ENCODE data around the gene RXRG. TPM values are rescaled to one million over a fixed set of nuclear protein-coding genes. Genes with fewer than 3 reads are reported as not detected.

Gene RXRG
- total RNA-seq, 1 experiment from 2014 or later: not detected

- Histone ChIP-seq H3K9me3 (ENCODE audit: control insufficient read depth, low read depth, low read length) (no peaks in the 10 kb centered on the region), H2BK120ac (ENCODE audit: low read depth, low read length, poor library complexity, severe bottlenecking) (no peak overlapping the region), H3K27ac (ENCODE audit: insufficient read length, low read depth, low read length) (no peak overlapping the region), H3K4ac (ENCODE audit: low read depth, low read length) (no peak overlapping the region), H3T11ph (ENCODE audit: low read length) (no peak overlapping the region), H4K8ac (replicated peaks; ENCODE audit: insufficient read length, low read depth, low read length) (no peak overlapping the region), H2AFZ (ENCODE audit: low read length) (no peak overlapping the region), H3K18ac (ENCODE audit: insufficient read length, low read depth, low read length) (no peak overlapping the region), H3K79me1 (ENCODE audit: insufficient read depth, low read depth, low read length, poor library complexity, severe bottlenecking) (no peaks in the 10 kb centered on the region), H2BK5ac (ENCODE audit: insufficient read length, low read length) (no peak overlapping the region), H4K91ac (ENCODE audit: insufficient read length, low read depth, low read length) (no peak overlapping the region), H3K56ac (ENCODE audit: insufficient read length, low read depth, low read length) (no peak overlapping the region), H2AK5ac (ENCODE audit: insufficient read length, low read length) (no peak overlapping the region), H3K14ac (ENCODE audit: insufficient read depth, low read length) (no peak overlapping the region), H3K9ac (ENCODE audit: extremely low read depth, insufficient read length, low read length) (no peak overlapping the region), H3K27me3 (ENCODE audit: insufficient read depth, low read length) (no peaks in the 10 kb centered on the region), H4K5ac (ENCODE audit: insufficient read length, low read depth, low read length) (no peak overlapping the region), H3K23ac (ENCODE audit: insufficient read length, low read depth, low read length) (no peak overlapping the region), H3K4me2 (ENCODE audit: insufficient read depth, insufficient read length, low read length) (no peak overlapping the region), H4K20me1 (ENCODE audit: control insufficient read depth, insufficient read depth, insufficient read length) (no peaks in the 10 kb centered on the region), H3K79me2 (ENCODE audit: insufficient read depth, low read length) (no peaks in the 10 kb centered on the region), H2BK15ac (ENCODE audit: low read depth, low read length) (no peak overlapping the region), H2BK12ac (ENCODE audit: insufficient read length, low read depth, low read length) (no peak overlapping the region), H3K23me2 (ENCODE audit: insufficient read length, low read depth, low read length, poor library complexity, severe bottlenecking) (no peaks in the 10 kb centered on the region), H2BK20ac (ENCODE audit: low read depth, low read length, poor library complexity, severe bottlenecking) (no peak overlapping the region), H3K4me1 (ENCODE audit: insufficient read depth, low read length) (no peaks in the 10 kb centered on the region)
- DNase-seq: no peak
- TF ChIP-seq CTCF (conservative IDR thresholded peaks at IDR 0.05): no peak
- Mint-ChIP-seq H3K36me3 (ENCODE audit: insufficient read depth in 1 of 3, low read depth in 3 of 3) (no peaks in the 10 kb centered on the region), H3K27me3 (ENCODE audit: low read depth) (peaks cover 66% of the 10 kb centered on the region), H3K4me3 (no peak overlapping the region; a peak in 1 of 5 replicates), H3K9me3 (no peaks in the 10 kb centered on the region), H3K27ac (peak overlapping the region in 1 of 3 experiments; percentile 79; a peak in 1 of 7 replicates), H3K4me1 (peaks cover 4 to 9% of the 10 kb centered on the region in 2 experiments)
- no CpG with 5 or more reads among the region's 5 CpGs for WGBS (ENCODE audit: extremely low coverage, insufficient read length, low lambda C conversion rate)
Observed at GRCh38 chr1:165383599-165384405, 61.1 kb downstream of the RXRG start.

All from H9 (cell line).